SK-N-SH (cell line): ENCODE measurements around the gene PKNOX2. TPM values are rescaled to one million over a fixed set of nuclear protein-coding genes. Genes with fewer than 3 reads are reported as not detected.

Source experiments
- CTCF ChIA-PET: fragments of 300-600, 350-600 bp; formaldehyde crosslinking; extraction: SDS; loops from one replicate; lab custom pipeline; 2021; lab: Yijun Ruan, JAX
- POLR2A ChIA-PET: fragments of 350-600 bp; sonication (Branson Sonifier 250); formaldehyde crosslinking; extraction: SDS; loops from one replicate; lab custom pipeline; 2020; ENCODE audit warnings: antibody characterized with exemption, inconsistent platforms; lab: Yijun Ruan, JAX
- DNase-seq: peaks from one replicate; pipeline ENCODE4 v3.0.0; 2012
- H2AFZ ChIP-seq: fragments of 200-600 bp; sonication (generic); 2 replicates; pipeline ENCODE4 v1.8.1; 2016; ENCODE audit warnings: antibody characterized with exemption, mild to moderate bottlenecking, low read depth
- H3F3A ChIP-seq: fragments of 200-600 bp; sonication (generic); replicated peaks from 2 replicates; pipeline ENCODE3; 2016; ENCODE audit warnings: antibody characterized with exemption, mild to moderate bottlenecking; ENCODE audit not compliant: insufficient read depth
- H3K27ac ChIP-seq, 2 experiments: fragments of 200-500 bp in 1 of 2; fragments of 200-600 bp in 1 of 2; sonication (Bioruptor generic) in 1 of 2; sonication (generic), shearing (Covaris generic) in 1 of 2; 2 replicates each; pipeline versions ENCODE4 v1.5.1 to v1.6.1; 2014 to 2016; ENCODE audit warnings: low read depth in 2 of 2, inconsistent platforms in 1 of 2, low read length in 1 of 2, mild to moderate bottlenecking in 1 of 2, mixed read lengths in 1 of 2
- H3K27me3 ChIP-seq: fragments of 200-600 bp; sonication (generic), shearing (Covaris generic); 2 replicates; pipeline ENCODE4 v1.6.1; 2016; ENCODE audit warnings: mixed run types; ENCODE audit not compliant: insufficient read depth
- H3K36me3 ChIP-seq, 2 experiments: fragments of 200-500 bp in 1 of 2; fragments of 200-600 bp in 1 of 2; sonication (Bioruptor generic) in 1 of 2; sonication (generic) in 1 of 2; replicated peaks in 1 of 2; 2 replicates each; pipeline versions ENCODE3 to v1.5.1; 2014 to 2016; ENCODE audit warnings: low read length in 1 of 2, mild to moderate bottlenecking in 1 of 2; ENCODE audit not compliant: insufficient read depth in 2 of 2, control insufficient read depth in 1 of 2
- H3K4me1 ChIP-seq, 2 experiments: fragments of 200-500 bp in 1 of 2; fragments of 200-600 bp in 1 of 2; sonication (Bioruptor generic) in 1 of 2; sonication (generic), shearing (Covaris generic) in 1 of 2; 2 replicates each; pipeline versions ENCODE4 v1.5.1 to v1.6.1; 2014 to 2016; ENCODE audit warnings: low read depth in 1 of 2, low read length in 1 of 2, mixed run types in 1 of 2; ENCODE audit not compliant: insufficient read depth in 2 of 2, control insufficient read depth in 1 of 2
- H3K4me2 ChIP-seq: fragments of 200-600 bp; sonication (generic), shearing (Covaris generic); 2 replicates; pipeline ENCODE4 v1.6.1; 2017; ENCODE audit warnings: mixed run types
- H3K4me3 ChIP-seq, 2 experiments: fragments of 200-500 bp in 1 of 2; fragments of 200-600 bp in 1 of 2; sonication (Bioruptor generic) in 1 of 2; sonication (generic), shearing (Covaris generic) in 1 of 2; 2 replicates each; pipeline versions ENCODE4 v1.5.1 to v1.8.1; 2014 to 2016; ENCODE audit warnings: low read depth in 2 of 2, inconsistent platforms in 1 of 2, low read length in 1 of 2, mild to moderate bottlenecking in 1 of 2, mixed read lengths in 1 of 2, moderate library complexity in 1 of 2
- H3K79me2 ChIP-seq: fragments of 200-600 bp; sonication (generic); 2 replicates; pipeline ENCODE4 v1.8.1; 2017; ENCODE audit warnings: mild to moderate bottlenecking; ENCODE audit not compliant: insufficient read depth
- H3K9ac ChIP-seq: fragments of 200-600 bp; sonication (generic); 2 replicates; pipeline ENCODE4 v1.6.1; 2017; ENCODE audit warnings: mixed run types
- H3K9me2 ChIP-seq: fragments of 200-600 bp; sonication (generic); 2 replicates; pipeline ENCODE4 v1.6.1; 2017; ENCODE audit warnings: mixed run types
- H3K9me3 ChIP-seq: fragments of 200-600 bp; sonication (generic); 2 replicates; pipeline ENCODE4 v1.6.1; 2017; ENCODE audit warnings: mixed run types, mild to moderate bottlenecking, moderate library complexity
- H4K20me1 ChIP-seq: fragments of 200-600 bp; sonication (generic); 2 replicates; pipeline ENCODE4 v1.6.1; 2017; ENCODE audit warnings: mild to moderate bottlenecking, mixed run types; ENCODE audit not compliant: insufficient read depth
- CTCF ChIP-seq: fragments of 200-600 bp; sonication (generic); IDR thresholded peaks from 2 replicates; pipeline ENCODE4 v1.6.1; 2017; ENCODE audit warnings: antibody characterized with exemption, mild to moderate bottlenecking, moderate library complexity
- ELF1 ChIP-seq: IDR thresholded peaks from 2 replicates; pipeline ENCODE4 v1.4.0; 2012
- FOXM1 ChIP-seq: IDR thresholded peaks from 2 replicates; pipeline ENCODE4 v1.4.0; 2012; ENCODE audit warnings: low read depth, mild to moderate bottlenecking
- GATA2 ChIP-seq: sonication (generic); formaldehyde crosslinking; IDR thresholded peaks from 2 replicates; pipeline ENCODE4 v1.5.0; 2020; ENCODE audit warnings: mild to moderate bottlenecking, missing genetic modification reagents
- IRF3 ChIP-seq: fragments of 150-350 bp; IDR thresholded peaks from 2 replicates; pipeline ENCODE4 v1.6.1; 2016; ENCODE audit warnings: mild to moderate bottlenecking, low read depth, low read length
- MAX ChIP-seq: IDR thresholded peaks from 2 replicates; pipeline ENCODE4 v1.4.0; 2012; ENCODE audit warnings: low read depth
- PBX3 ChIP-seq: IDR thresholded peaks from 2 replicates; pipeline ENCODE4; 2012
- RFX5 ChIP-seq: IDR thresholded peaks from 2 replicates; pipeline ENCODE4 v1.6.1; 2012; ENCODE audit warnings: mild to moderate bottlenecking, improper control_type of control experiment, low read length
- RXRA ChIP-seq: IDR thresholded peaks from 2 replicates; pipeline ENCODE4 v1.4.0; 2012; ENCODE audit warnings: low read depth, mild to moderate bottlenecking, borderline replicate concordance
- SIN3A ChIP-seq: IDR thresholded peaks from 2 replicates; pipeline ENCODE4 v1.6.1; 2012; ENCODE audit warnings: low read depth, mild to moderate bottlenecking, low read length, moderate library complexity, borderline replicate concordance
- TAF1 ChIP-seq: IDR thresholded peaks from 2 replicates; pipeline ENCODE4 v1.6.1; 2012; ENCODE audit warnings: low read depth, mild to moderate bottlenecking, low read length, moderate library complexity, borderline replicate concordance
- TEAD4 ChIP-seq: IDR thresholded peaks from 2 replicates; pipeline ENCODE4 v1.4.0; 2012; ENCODE audit warnings: mild to moderate bottlenecking, borderline replicate concordance; ENCODE audit not compliant: insufficient read depth
- USF2 ChIP-seq: fragments of 150-350 bp; IDR thresholded peaks from 2 replicates; pipeline ENCODE4 v1.6.1; 2017; ENCODE audit warnings: antibody characterized with exemption, low read length, low read depth, borderline replicate concordance
- YY1 ChIP-seq: IDR thresholded peaks from 2 replicates; pipeline ENCODE4 v1.4.0; 2012; ENCODE audit warnings: low read depth, mild to moderate bottlenecking
- WGBS: methylation state at CpG from one replicate; pipeline ENCODE4 v1.1.6; 2017; ENCODE audit warnings: low lambda C conversion rate; 5-methylcytosine and 5-hydroxymethylcytosine counted together
- polyA plus RNA-seq, 3 experiments: library from polyadenylated mRNA; depleted of rRNA; stranded (reverse); fragments of >200 nt; gene quantifications; 2 replicates each; pipeline ENCODE4 v1.2.3, GENCODE V29; 2012

Gene PKNOX2
- polyA plus RNA-seq, 1 of the 3 experiments (the other 2 are of a cell fraction) = 0.02 TPM

- no peak for TF ChIP-seq ELF1
- no peak for TF ChIP-seq TAF1
- TF ChIP-seq MAX = no peak
- no peak for TF ChIP-seq PBX3
- TF ChIP-seq RFX5 = no peak
- no peak for TF ChIP-seq TEAD4
- TF ChIP-seq RXRA = no peak
- no peak for TF ChIP-seq YY1
- H4K20me1 ChIP-seq = no peaks in the 10 kb centered on the region
- no peaks in the 10 kb centered on the region for H3K4me1 ChIP-seq
- H3K4me3 ChIP-seq = no peak overlapping the region
- H3K9me2 ChIP-seq = no peaks in the 10 kb centered on the region
- no peaks in the 10 kb centered on the region for H3K36me3 ChIP-seq
- no peak overlapping the region for H2AFZ ChIP-seq
- H3K27me3 ChIP-seq = no peaks in the 10 kb centered on the region; the same call in 1 of the 2 replicates
- H3K4me2 ChIP-seq = no peak overlapping the region
- H3K79me2 ChIP-seq = no peaks in the 10 kb centered on the region
- no peak for DNase-seq
- ChIA-PET POLR2A (no interaction called here), CTCF (no interaction called here)
- 70% methylated on average over 6 of the region's 6 CpGs for WGBS
- no peak overlapping the region for H3K9ac ChIP-seq
- no peaks in the 10 kb centered on the region for H3F3A ChIP-seq
- H3K9me3 ChIP-seq = no peaks in the 10 kb centered on the region
- H3K27ac ChIP-seq = no peak overlapping the region
These were observed 214.0 kb downstream of the PKNOX2 start for GRCh38 chr11:125378571-125378970.

GRCh38 chr11:125379565-125379964, 215.0 kb downstream of the PKNOX2 start:
- Histone ChIP-seq H3K9me2 (no peaks in the 10 kb centered on the region), H3K9me3 (no peaks in the 10 kb centered on the region), H2AFZ (no peak overlapping the region), H3K79me2 (no peaks in the 10 kb centered on the region), H3K27ac (no peak overlapping the region), H3K4me3 (no peak overlapping the region), H3K27me3 (peaks cover 7% of the 10 kb centered on the region; the same call in 1 of the 2 replicates), H3K9ac (no peak overlapping the region), H4K20me1 (no peaks in the 10 kb centered on the region), H3F3A (no peaks in the 10 kb centered on the region), H3K36me3 (no peaks in the 10 kb centered on the region), H3K4me1 (no peaks in the 10 kb centered on the region), H3K4me2 (no peak overlapping the region)
- DNase-seq = no peak
- CTCF ChIA-PET = interaction anchor here (0.7 to 1.5 kb wide), 5 partner anchors 14 to 72 kb away, joined by 3 read pairs; no protein-coding TSS in a partner anchor
- POLR2A ChIA-PET = no interaction called here
- no peak for TF ChIP-seq CTCF
- no peak for TF ChIP-seq IRF3
- TF ChIP-seq FOXM1 = no peak
- no peak for TF ChIP-seq MAX
- no peak for TF ChIP-seq SIN3A
- no peak for TF ChIP-seq USF2
- TF ChIP-seq RFX5 = no peak
- TF ChIP-seq GATA2 (CRISPR knock-in tag) = no peak
- TF ChIP-seq YY1 = no peak
- WGBS = 47% methylated on average over 5 of the region's 5 CpGs
